ENCODE measurements around the gene PCNX2. TPM values are rescaled to one million over a fixed set of nuclear protein-coding genes. Genes with fewer than 3 reads are reported as not detected.

PCNX2 gene
- total RNA-seq, 4 donors from 2014 or later, result 4.3 to 19.5 (median 9.0) TPM

GRCh38 chr1:233010146-233010545, 285.4 kb downstream of the PCNX2 start:
- Histone ChIP-seq H3K9me3 (no peaks in the 10 kb centered on the region), H3K27ac (no peak overlapping the region), H3K27me3 (no peaks in the 10 kb centered on the region), H3K36me3 (peaks cover 0 to 29% (median 0%) of the 10 kb centered on the region in 3 donors), H3K4me1 (no peaks in the 10 kb centered on the region), H3K4me3 (no peak overlapping the region)
- no peak for TF ChIP-seq POLR2A (IDR thresholded peaks at IDR 0.05)
- TF ChIP-seq CTCF (IDR thresholded peaks at IDR 0.05), result no peak
- DNase-seq, result no peak
- intact Hi-C loops (cut with DNase I), result no loop called here
- WGBS, 2 donors, result 87 to 93% methylated on average over 3 of the region's 3 CpGs

- Histone ChIP-seq H3K9me3 (no peaks in the 10 kb centered on the region), H3K36me3 (no peaks in the 10 kb centered on the region), H3K4me3 (no peak overlapping the region), H3K27ac (no peak overlapping the region), H3K4me1 (no peaks in the 10 kb centered on the region), H3K27me3 (no peaks in the 10 kb centered on the region)
- intact Hi-C loops (cut with DNase I), result no loop called here
- TF ChIP-seq CTCF (IDR thresholded peaks at IDR 0.05) (no peak), POLR2A (IDR thresholded peaks at IDR 0.05) (no peak)
- no peak for DNase-seq
- WGBS, 2 donors, result 91 to 98% methylated on average over 3 of the region's 3 CpGs
These were observed 289.0 kb downstream of the PCNX2 start for GRCh38 chr1:233006541-233006973.

DNA sequence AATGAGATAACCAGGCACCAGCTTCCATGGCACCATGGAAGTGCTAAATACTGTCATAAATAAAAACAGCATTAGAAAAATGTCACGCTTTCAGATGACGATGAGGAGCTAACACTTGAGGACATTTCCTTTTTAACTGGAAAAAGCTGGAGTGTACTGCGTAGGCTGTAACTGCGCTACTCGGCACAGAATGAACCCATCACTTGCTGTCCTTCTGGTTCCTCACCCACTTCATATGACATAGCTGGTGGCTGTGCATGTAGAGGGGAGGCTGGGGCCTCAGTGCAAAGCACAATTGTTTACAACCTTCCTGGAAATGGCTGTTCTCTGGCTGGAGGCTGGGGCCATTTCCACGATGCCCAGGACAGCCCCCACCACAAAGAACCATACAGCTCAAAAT, 289.4 kb downstream of the PCNX2 start:
- Histone ChIP-seq H3K27ac (no peak overlapping the region), H3K4me1 (no peaks in the 10 kb centered on the region), H3K36me3 (no peaks in the 10 kb centered on the region), H3K27me3 (no peaks in the 10 kb centered on the region), H3K4me3 (no peak overlapping the region), H3K9me3 (no peaks in the 10 kb centered on the region)
- no peak for DNase-seq
- 75 to 95% methylated on average over 5 to 6 of the region's 6 CpGs for whole genome bisulfite sequencing, 2 donors
- no peak for TF ChIP-seq CTCF (IDR thresholded peaks at IDR 0.05)
- no peak for TF ChIP-seq POLR2A (IDR thresholded peaks at IDR 0.05)
- intact Hi-C loops (cut with DNase I), result no loop called here

- no peak for TF ChIP-seq CTCF (IDR thresholded peaks at IDR 0.05)
- no peak overlapping the region for H3K4me3 ChIP-seq
- no peaks in the 10 kb centered on the region for H3K27me3 ChIP-seq
- H3K9me3 ChIP-seq, result no peaks in the 10 kb centered on the region
- H3K27ac ChIP-seq, result no peak overlapping the region
- no peak for DNase-seq
- 89 to 90% methylated on average over 3 to 8 of the region's 8 CpGs for WGBS, 2 donors
- no peaks in the 10 kb centered on the region for H3K36me3 ChIP-seq
- intact Hi-C loops (cut with DNase I), result no loop called here
- H3K4me1 ChIP-seq, result no peaks in the 10 kb centered on the region
These were observed 289.8 kb downstream of the PCNX2 start for GRCh38 chr1:233005703-233006102.

DNA sequence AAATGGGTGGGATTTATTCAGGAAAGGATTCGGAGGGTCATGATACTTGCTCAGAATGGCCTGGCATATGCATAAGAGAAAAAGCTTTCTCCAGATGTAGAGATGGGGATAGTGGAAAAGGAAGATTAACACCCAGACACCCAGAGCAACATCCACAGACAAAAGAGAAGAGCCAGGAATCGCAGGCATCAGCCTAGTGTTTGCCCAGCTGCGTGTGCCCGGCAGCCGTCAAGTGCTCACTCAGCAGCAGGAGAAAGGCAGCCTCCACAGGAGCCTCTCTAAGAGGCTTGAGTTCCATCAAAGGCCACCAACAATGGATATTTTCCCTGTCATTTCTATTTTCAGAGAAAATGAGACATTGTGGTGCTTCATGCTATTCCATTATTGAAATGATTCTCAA, 290.4 kb downstream of the PCNX2 start:
- intact Hi-C loops (cut with DNase I), result no loop called here
- Histone ChIP-seq H3K36me3 (peaks cover 0 to 5% (median 4%) of the 10 kb centered on the region in 3 donors), H3K4me3 (no peak overlapping the region), H3K27me3 (no peaks in the 10 kb centered on the region), H3K4me1 (no peaks in the 10 kb centered on the region), H3K27ac (no peak overlapping the region), H3K9me3 (no peaks in the 10 kb centered on the region)
- DNase-seq, result no peak
- TF ChIP-seq CTCF (IDR thresholded peaks at IDR 0.05), result no peak
- no peak for TF ChIP-seq POLR2A (IDR thresholded peaks at IDR 0.05)
- 94 to 96% methylated on average over 5 of the region's 5 CpGs for WGBS, 2 donors

Measured in esophagus squamous epithelium (tissue), 5 donors.